NCI-H146 treated with DMSO at 0.1 percent for 48 hours (cell line): ENCODE results near the gene MAPT.
"Not testable (repeated sequence)": the region's sequence is repeated elsewhere in the genome, so short reads cannot be mapped to it uniquely, and the experiment has no call there.

ENCODE experiments used
- DNase-seq: peaks from one replicate; lab custom pipeline; 2025; ENCODE audit not compliant: unreplicated experiment; lab: John Stamatoyannopoulos, UW

The MAPT gene

DNA sequence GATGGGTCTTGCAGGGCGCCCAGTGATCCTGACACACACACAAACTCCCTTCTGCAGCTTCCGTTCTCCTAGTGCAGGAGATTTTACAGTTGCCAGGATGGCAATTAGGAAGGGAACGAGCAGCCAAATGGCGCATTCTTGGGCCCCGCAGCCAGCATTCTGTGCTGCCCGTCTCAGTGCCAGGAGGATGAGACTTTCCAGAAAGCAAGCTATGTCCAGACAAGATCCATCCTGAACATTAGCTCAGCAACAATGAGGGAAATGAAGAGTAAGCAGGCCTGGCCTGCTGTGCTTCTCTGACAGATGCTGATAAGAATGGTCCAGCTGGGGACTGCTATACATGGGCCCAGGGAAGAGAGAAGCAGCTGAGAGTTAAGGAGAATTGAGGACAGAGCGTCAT, 33.2 kb upstream of the MAPT start:
- no peak for DNase-seq

DNA sequence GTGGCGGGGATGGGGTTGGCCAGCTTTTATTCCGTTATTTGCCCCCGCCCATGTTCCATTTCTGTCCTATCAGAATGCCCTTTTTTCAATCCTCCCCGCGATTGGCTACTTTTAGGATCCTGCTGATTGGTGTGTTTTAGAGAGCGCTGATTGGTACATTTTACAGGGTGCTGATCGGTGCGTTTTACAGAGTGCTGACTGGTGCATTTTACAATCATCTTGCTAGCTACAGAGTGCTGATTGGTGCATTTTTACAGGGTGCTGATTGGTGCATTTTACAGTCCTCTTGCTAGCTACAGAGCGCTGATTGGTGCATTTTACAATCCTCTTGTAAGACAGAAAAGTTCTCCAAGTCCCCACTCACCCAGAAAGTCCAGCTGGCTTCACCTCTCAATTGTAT, 32.2 kb upstream of the MAPT start:
- not testable (repeated sequence) for DNase-seq

DNA sequence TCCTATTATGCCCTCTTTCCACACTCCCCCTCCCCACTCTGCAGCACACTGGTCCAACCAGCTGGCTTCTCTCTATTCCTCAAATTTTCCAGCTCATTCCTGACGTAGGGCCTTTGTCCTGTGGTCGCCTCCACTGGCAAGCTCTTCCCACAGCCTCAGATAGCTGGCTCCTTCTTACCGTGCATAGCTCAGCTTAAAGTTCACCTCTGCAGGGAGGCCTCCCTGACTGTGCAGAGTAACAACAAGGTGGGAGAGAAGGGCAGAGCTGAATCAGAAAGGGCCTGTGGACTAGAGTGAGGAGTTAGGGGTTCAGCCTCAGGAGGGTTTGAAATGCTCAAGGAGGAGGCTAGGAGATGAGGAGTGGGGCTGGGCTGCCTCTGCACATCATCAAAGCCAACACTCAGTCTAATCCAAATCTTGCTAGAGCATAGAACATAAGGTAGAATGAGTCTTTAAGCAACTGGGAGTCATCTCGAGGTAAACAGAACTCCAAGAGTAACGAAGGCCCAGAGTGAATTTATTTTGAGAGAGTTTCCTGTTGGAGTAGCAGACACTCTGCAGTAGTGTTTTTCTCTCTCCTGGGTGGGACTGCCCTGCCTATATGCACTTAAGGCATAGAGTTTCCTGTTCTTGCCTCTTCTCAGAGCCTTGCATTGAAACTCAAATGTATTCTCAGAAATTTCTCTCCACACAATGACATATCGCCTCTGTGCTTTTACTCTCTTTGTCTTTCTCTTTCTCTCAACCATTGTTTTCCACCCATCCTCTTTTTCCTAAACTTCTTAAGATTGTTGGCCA, 30.3 kb upstream of the MAPT start:
- DNase-seq: no peak

DNA sequence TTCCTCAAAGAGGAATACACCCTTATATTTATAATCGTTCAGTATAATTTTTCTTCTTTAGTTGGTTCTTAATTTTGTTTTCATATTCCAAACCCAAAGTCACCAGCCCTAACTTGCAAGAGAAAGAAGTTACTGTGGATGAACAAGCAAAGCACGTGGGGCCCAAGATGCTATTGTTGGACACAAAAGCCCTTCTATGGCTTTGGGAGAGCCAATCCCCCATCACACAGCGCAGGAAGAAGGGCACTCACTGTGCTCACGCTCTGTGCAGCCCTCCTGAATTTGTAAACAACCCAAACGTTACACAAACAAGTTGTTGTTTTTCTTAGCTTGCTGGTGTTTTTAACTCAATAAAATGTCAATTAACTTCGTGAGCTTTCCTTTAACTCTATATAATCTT, 27.2 kb upstream of the MAPT start:
- DNase-seq: no peak

DNA sequence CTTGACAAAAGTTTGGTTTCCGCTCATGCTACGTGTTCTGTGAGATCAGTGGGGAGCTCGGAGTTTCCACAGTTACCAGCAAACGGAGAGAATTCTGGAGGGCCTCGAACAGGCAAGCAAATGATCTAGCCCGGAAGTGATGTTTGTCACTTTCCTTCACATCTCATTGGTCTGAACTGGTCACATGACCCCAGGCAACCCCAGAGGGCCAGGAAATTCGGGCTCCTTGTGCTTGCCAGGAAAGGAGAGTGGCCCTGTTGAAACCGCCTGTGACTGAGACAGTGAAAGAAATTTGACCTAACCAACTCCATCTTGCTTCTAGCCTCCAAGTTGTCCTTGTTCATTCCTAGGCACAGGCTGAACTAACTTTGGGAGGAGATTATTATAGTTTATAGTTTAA, 26.7 kb upstream of the MAPT start:
- no peak for DNase-seq

DNA sequence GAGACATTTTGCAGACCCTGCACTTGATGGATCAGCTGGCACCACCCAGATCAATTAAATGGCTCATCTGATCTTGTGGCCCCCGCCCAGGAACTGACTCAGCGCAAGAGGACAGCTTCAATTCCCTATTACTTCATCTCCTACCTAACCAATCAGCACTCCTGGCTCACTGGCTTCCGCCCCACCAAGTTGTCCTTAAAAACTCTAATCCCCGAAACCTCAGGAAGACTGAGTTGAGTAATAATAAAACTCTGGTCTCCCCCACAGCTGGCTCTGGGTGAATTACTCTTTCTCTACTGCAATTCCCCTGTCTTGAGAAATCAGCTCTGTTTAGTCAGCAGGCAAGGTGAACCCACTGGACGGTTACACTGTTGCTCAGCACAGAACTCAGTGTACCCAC, 26.1 kb upstream of the MAPT start:
- no peak for DNase-seq

DNA sequence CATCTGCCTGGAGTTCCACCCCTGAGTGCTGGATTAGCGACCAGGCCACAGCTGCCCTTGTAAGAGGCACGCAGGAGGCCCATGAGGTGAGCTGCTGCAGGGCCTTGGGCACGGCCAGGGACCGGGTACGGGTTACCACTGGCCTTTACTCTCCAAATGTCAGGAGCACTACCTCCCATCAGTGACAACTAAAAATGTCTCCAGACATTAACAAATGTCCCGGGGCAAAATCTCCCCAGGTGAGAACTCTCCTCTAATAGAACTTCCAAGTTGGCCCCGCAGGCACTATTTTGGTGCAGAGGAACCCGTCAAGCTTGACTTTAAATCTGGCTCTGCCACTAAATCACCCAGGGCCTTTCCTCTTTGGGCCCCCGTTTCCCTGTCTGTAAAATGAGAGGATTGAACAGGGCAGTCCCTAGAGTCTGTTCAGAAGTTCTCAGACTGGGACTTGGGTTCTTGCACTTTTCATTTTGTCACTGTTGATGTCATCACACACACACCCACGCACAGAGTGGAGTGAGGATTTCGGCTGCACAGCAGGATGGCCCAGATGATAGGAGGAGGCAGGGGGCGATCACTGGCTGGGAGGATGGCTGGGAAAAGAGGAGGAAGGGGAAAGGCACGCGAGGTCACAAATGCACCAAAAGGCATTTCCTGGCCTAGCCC, 24.5 kb upstream of the MAPT start:
- DNase-seq: no peak

DNA sequence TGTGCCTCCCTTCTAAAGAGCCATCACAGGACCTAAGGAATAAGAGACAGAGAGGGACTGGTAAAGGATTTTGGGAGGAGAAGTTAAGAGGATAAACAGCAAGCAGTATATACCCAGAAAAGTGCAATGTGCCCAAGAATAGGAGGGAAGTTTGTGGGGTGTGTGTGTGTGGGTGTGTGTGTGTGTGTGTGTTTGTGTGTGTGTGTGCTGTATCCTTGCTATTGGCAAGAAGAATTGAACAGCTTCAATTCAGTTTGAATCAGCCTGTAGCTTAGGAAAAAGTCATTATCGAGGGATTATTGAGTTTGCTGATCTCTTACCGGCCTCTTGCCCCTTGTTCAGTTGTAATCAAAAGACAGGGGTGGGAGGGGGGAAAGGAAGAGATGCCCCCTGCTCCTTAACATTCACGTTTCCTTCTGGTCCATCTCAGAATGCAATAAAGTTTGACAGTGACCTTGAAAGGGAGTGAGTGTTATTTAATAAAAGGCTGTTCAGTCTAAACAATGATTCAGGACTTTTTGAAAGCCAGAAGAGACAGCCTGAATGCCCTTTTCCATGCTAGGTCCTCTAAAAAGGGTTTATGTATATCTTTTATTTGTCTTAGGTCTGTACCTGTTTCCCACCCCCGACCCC, 23.9 kb upstream of the MAPT start:
- DNase-seq: no peak

DNA sequence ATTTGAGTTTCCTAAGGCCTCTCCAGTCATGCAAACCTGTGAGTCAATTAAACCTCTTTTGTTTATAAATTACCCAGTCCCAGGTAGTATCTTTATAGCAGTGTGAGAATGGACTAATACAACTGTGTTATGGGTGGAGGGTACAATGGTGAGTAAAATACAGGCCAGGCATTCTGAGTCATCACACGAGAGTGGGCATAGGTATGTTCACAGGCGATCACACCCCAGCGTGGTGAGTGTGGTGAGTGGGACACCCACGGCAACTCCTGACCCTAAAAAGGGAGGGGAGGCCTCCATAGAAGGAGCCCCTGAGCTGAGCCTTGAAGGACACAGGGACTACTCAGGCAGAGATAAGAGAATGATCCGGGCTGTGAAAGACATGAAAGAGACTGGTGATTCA, 22.6 kb upstream of the MAPT start:
- DNase-seq: no peak

DNA sequence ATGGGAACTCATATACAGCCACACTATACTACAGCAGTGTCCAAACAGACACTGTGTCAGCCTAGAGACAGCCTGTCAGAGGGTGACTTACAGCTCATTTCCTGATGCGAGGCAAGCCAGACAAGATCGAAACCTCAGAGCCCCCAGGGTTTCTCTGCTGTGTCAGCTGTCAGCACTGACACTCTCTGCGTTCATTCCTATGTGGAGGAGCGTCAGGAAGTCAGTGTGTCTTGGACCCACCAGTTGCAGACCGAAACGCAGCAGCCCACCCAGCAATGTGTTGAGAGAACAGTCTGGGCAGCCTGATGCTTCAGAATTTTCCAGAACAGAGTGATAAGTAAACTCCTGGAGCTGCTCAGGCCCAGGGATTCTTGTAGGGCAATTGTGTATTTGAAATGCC, 20.6 kb upstream of the MAPT start:
- no peak for DNase-seq

DNA sequence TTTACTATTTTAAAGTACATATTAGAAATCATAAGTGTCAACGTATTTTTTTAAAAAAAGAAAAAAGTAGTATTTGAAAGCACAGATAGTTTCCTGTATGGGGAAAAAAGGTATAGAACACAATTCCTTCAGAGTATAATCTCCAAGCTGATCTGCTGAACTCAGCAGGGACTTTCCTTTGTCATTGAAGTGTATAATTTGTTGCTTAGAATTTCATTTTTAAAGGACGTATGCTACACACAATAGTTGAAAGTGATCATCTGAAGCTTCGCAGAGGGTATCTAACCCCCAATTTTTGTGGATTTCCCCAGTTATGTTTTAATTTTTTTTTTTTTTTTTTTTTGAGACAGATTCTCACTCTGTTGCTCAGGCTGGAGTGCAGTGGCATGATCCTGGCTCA, 20.2 kb upstream of the MAPT start:
- no peak for DNase-seq

DNA sequence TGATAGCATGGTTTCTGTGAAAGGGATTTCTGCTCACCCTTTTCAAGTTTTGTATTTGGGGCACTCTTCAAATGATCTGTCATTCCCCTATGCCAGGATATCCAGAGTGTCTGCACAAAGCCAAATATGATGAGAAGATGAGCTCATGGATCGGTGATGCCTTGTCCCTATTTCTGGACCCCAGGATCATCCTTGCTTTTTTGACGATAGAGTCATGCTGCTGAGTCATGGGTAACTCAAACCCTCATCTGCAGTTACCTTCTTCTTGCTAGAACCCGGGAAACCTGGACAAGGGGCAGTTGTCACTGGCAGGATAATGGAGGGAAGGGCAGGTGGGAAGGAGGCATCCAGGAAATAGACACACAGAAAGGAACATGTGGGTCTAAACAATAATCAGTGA, 17.8 kb upstream of the MAPT start:
- DNase-seq: no peak

DNA sequence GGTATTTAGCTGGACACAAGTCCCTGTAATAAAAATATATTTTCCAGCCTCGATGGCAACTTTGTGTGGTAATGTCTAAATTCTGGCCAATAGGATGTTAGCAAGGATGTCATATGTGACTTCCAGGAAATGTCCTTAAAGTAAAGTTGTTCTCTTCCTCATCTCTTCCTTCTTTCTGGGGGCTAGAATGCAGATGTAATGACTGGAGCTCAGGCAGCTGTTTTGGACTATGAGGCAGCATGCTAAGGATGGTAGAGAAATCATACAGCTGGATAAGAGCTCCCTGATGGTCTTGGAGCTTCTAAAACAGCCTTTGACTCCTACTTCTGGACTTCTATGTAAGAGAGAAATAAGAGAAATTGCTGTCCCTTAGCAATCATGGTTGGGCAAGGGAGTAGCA, 16.9 kb upstream of the MAPT start:
- no peak for DNase-seq

DNA sequence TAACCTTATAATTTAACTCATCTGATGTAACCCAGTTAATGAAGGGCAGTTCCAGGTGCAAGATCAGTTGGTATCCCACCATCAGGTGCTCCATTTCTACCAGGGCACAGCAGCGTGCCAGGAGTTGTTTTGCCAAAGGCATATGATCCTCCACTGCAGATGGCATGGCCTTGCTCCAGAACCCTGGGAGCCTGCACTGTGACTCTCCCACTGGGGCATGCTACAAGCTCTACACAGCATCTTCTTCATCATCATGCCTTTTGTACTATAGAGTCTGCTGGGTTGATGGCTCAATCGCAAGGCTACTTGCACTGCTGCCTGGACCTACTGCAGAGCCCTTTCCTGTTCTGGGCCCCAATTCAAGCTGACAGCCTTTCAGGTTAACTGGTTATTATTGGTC, 11.3 kb upstream of the MAPT start:
- DNase-seq: no peak

DNA sequence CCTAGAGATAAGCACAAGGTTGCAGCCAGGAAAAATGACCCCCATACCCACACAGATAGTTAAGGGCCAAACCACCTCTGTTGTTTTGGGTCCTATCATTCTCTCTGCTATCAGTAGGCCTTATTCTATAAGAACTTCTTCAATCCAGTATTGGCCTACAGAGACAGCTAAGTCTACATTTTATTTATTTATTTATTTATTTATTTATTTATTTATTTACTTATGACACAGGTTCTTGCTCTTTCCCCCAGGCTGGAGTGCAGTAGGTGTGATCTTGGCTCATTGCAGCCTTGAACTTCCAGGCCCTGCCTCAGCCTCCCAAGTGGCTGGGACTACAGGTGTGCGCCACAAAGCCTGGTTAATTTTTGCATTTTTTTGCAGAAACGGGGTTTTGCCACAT, 7.5 kb upstream of the MAPT start:
- no peak for DNase-seq

DNA sequence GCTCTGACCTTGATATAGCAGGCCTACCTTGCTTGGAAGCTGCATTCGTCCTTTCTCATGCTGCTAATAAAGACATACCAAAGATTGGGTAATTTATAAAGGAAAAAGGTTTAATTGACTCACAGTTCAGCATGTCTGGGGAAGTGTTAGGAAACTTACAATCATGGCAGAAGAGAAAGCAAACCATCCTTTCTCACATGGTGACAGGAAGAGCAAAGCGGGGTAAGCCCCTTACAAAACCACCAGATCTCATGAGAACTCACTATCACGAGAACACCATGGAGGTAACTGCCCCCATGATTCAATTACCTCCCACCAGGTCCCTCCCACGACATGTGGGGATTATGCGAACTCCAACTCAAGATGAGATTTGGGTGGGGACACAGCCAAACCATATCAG, 6.0 kb upstream of the MAPT start:
- DNase-seq: no peak

DNA sequence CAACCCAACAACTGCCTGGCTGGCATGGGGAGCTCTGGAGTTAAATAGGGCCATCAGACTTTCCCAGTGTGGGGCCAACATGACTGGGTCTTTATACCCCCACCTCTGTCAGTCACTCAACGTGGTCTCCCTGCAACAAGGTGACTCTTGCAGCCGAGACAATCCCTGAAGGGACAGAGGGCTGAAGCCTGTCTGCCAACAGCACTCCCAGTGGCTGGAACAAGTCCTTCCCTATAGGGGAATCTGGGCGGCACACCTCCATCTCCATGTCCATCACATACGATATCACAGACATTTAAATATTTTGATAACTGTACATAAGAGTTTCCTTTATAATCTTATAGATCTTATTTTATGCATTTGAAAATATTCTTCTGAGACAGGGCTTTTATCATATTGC, 4.8 kb upstream of the MAPT start:
- no peak for DNase-seq

DNA sequence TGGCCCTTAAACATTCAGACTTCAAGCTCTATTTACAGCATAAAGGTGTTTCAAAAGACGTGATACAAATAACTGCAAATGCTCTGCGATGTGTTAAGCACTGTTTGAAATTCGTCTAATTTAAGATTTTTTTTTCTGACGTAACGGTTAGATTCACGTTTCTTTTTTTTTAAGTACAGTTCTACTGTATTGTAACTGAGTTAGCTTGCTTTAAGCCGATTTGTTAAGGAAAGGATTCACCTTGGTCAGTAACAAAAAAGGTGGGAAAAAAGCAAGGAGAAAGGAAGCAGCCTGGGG, 681 bp upstream of the MAPT start:
- no peak for DNase-seq

DNA sequence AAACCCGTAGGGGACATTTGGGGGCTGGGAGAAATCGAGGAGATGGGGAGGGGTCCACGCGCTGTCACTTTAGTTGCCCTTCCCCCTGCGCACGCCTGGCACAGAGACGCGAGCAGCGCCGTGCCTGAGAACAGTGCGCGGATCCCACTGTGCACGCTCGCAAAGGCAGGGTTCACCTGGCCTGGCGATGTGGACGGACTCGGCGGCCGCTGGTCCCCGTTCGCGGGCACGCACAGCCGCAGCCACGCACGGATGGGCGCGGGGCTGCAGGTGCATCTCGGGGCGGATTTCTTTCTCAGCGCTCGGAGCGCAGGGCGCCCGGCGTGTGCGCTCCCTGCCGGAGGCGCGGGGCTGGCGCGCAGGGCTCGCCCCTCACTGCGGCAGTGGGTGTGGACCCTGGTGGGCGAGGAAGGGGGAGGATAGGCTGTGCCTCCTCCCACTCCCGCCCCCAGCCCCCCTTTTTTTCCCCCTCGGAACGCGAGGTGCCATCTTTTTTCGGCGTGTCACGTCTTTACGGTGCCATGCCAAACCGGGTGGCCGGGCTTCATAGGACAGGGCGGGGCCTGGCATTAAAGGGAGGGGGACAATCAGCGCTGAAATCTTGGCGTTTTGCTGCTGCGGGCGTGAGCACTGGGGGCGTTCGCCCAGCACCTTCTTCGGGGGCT, 1.1 kb downstream of the MAPT start:
- DNase-seq: peak; percentile 56

DNA sequence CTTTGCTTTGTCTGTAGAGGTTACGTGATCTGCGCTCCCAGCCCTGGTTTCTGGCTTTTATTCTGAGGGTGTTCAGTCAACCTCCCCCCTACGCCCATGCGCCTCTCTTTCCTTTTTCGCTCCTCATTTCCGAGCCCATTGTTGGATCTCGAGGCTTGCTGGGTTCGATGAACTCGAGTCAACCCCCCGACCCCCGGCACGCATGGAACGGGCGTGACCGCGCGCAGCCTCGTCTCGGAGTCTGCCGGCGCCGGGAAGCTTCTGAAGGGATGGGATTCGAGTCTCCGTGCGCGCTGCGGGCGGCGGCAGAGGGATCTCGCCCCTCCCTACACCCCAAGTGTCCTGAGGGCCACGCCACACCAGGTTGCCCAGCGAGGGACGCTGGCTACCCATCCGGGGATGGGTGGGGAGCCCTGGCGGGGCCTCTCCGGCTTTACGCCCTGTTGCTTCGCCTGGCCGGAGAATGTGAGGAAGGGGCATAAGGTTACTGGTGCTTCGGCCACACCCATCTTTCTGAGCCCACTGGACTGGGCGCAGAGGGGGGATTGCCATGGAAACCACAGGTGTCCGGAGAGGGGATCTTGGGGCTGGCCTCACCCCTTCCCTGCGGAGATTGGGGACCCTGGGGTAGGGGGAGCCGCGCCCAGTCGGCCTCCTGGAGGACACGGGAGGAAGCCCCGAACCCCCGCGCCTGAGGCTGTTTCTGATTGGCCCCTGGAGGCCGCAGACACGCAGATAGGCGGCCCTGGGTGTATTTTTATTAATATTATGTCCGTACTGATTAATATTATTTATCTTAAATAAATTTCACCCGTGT, 1.8 kb downstream of the MAPT start:
- peak; percentile 22 for DNase-seq
